Heart right ventricle (tissue), 16 donors: ENCODE measurements around the gene ETFDH. TPM values are rescaled to one million over a fixed set of nuclear protein-coding genes. Genes with fewer than 3 reads are reported as not detected.
"Not testable (repeated sequence)": the region's sequence is repeated elsewhere in the genome, so short reads cannot be mapped to it uniquely, and the experiment has no call there.

ENCODE experiments used
- ATAC-seq, 8 donors: fragments of 200-7000 bp; cut with Tn5 transposase; one replicate each; pipeline ENCODE4 v1.9.1; 2020; ENCODE audit warnings: mild to moderate bottlenecking in 8 of 8, moderate library complexity in 8 of 8, moderate number of reproducible peaks in 1 of 8
- DNase-seq, 2 donors: peaks; one replicate each; pipeline ENCODE4 v3.0.0-alpha.2; 2020
- H3K27ac ChIP-seq, 10 donors: fragments of 200-600 bp; sonication (generic) in 2 of 10; one replicate each; pipeline versions ENCODE4 v1.5.0 to v1.8.0; 2020 to 2022; ENCODE audit warnings: mild to moderate bottlenecking in 3 of 10
- H3K27me3 ChIP-seq, 7 donors: fragments of 200-600 bp; one replicate each; pipeline ENCODE4 v1.8.0; 2021 to 2022; ENCODE audit warnings: mild to moderate bottlenecking in 2 of 7
- H3K36me3 ChIP-seq, 9 donors: fragments of 200-600 bp; sonication (generic) in 1 of 9; one replicate each; pipeline versions ENCODE4 v1.5.0 to v1.8.0; 2020 to 2022; ENCODE audit warnings: mild to moderate bottlenecking in 2 of 9
- H3K4me1 ChIP-seq, 9 donors: fragments of 200-600 bp; sonication (generic) in 1 of 9; one replicate each; pipeline versions ENCODE4 v1.5.0 to v1.8.0; 2020 to 2022; ENCODE audit warnings: mild to moderate bottlenecking in 4 of 9
- H3K4me3 ChIP-seq, 10 donors: fragments of 200-600 bp; sonication (generic) in 2 of 10; one replicate each; pipeline versions ENCODE4 v1.5.0 to v1.8.0; 2020 to 2022; ENCODE audit warnings: mild to moderate bottlenecking in 7 of 10, moderate library complexity in 2 of 10
- H3K9me3 ChIP-seq, 11 donors: fragments of 200-600 bp in 10 of 11; sonication (generic) in 2 of 11; one replicate each; pipeline versions ENCODE4 v1.5.0 to v1.8.0; 2013 to 2022; ENCODE audit warnings: mild to moderate bottlenecking in 2 of 11, control low read depth in 1 of 11, moderate library complexity in 1 of 11
- WGBS, 2 donors: extraction: QIAGEN DNeasy Blood & Tissue Kit; methylation state at CpG; one replicate each; pipeline ENCODE4 v1.1.7; 2013; ENCODE audit warnings: inconsistent platforms in 1 of 2; 5-methylcytosine and 5-hydroxymethylcytosine counted together
- intact Hi-C, 10 donors: fragments of 100-400 bp; cut with DNase I; formaldehyde crosslinking; loops; one replicate each; pipeline versions ENCODE4 v1.11.1 to v1.14.2; 2022
- polyA plus RNA-seq, 2 donors: library from polyadenylated mRNA; stranded (reverse); fragments of 200-250 nt; gene quantifications; one replicate each; pipeline ENCODE4 v1.2.3, GENCODE V29; 2013
- total RNA-seq, 10 donors: library from RNA; stranded (reverse); fragmentation: NEBNext Ultra II Directional in 3 of 10; extraction: Animal tissue kit (Norgen Biotek cat#: 25700) in 3 of 10; gene quantifications; one replicate each; pipeline versions ENCODE4 v1.2.1 to v1.2.4, GENCODE V29; 2021 to 2023
- TF ChIP-seq, protein P1 (sequence below), 9 donors: fragments of 200-600 bp; sonication (generic) in 2 of 9; IDR thresholded peaks; one replicate each; pipeline versions ENCODE4 v1.5.0 to v1.8.0; 2021 to 2022; ENCODE audit warnings: antibody characterized with exemption in 9 of 9, mild to moderate bottlenecking in 5 of 9, moderate library complexity in 1 of 9
- donor health status: Arrhythmogenic right ventricular cardiomyopathy.
- donor health status: ischemic (EF 13 %, LVEDD 7.1; RV severe dilation, severe dysfunction).
- donor health status: healthy with polysubstance abuse.
- donor health status: DM: no; HTN: yes; CAD: no.
- donor health status: DM: no; HTN: no; CAD: no.
- donor health status: ischemic (EF 25% LVEDD 6.9; RV normal size, moderate dysfunction).
- donor health status: ischemic (EF 25% LVEDD 5.7; RV mildly dilated, moderate dysfunction).
- donor health status: healthy.
- donor health status: DM: yes; HTN: yes; CAD: no.
- donor health status: Ischemic cardiomyopathy.
- donor health status: ischemic (EF 35%, LVEDD 5.7; RV mildly dilated, moderate dysfunction).
- donor health status: nonischemic (EF 11% LVEDD 7.7; RV severe dilation, severe dysfunction).
- donor health status: DM: yes; HTN: yes; CAD: no.
- donor health status: PGD.
- donor health status: ischemic (EF 29% LVEDD 5.4; RV normal size, mild dysfunction).
- donor health status: nonischemic (EF 23%, LVEDD 6.1; RV moderate dilation, normal function).

ETFDH gene
- total and polyA plus RNA-seq, 12 donors, result 47.3 to 305 (median 192) TPM

DNA sequence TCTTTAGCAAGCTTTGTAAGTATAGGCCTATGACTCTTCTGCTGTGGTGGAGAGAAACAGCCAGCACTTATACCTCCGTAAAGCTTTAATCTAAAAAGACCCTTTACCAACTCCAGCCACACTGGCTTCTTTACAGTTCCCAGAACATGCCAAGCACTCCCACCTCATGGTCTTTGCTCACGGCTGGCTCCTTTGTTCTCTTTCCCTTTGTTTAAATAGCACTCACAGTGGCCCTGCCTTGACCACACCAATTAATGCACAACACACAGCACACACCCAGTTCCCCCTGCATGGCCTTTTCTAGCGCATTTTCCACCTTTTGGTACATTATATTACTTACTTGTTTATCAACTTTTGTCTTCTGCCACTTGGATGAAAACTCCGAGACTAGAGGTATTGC is 32.2 kb downstream of the ETFDH start:
- ATAC-seq (no peak), DNase-seq (no peak)
- TF ChIP-seq, protein P1, sequence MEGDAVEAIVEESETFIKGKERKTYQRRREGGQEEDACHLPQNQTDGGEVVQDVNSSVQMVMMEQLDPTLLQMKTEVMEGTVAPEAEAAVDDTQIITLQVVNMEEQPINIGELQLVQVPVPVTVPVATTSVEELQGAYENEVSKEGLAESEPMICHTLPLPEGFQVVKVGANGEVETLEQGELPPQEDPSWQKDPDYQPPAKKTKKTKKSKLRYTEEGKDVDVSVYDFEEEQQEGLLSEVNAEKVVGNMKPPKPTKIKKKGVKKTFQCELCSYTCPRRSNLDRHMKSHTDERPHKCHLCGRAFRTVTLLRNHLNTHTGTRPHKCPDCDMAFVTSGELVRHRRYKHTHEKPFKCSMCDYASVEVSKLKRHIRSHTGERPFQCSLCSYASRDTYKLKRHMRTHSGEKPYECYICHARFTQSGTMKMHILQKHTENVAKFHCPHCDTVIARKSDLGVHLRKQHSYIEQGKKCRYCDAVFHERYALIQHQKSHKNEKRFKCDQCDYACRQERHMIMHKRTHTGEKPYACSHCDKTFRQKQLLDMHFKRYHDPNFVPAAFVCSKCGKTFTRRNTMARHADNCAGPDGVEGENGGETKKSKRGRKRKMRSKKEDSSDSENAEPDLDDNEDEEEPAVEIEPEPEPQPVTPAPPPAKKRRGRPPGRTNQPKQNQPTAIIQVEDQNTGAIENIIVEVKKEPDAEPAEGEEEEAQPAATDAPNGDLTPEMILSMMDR (IDR thresholded peaks at IDR 0.05), result no peak
- Histone ChIP-seq H3K27me3 (no peaks in the 10 kb centered on the region), H3K27ac (no peak overlapping the region), H3K9me3 (no peaks in the 10 kb centered on the region), H3K4me3 (no peak overlapping the region), H3K36me3 (peaks cover 0 to 99% (median 17%) of the 10 kb centered on the region in 9 donors), H3K4me1 (no peaks in the 10 kb centered on the region)
- intact Hi-C loops, result no loop called here
- WGBS, 2 donors, result 91 to 93% methylated on average over 4 of the region's 4 CpGs

DNA sequence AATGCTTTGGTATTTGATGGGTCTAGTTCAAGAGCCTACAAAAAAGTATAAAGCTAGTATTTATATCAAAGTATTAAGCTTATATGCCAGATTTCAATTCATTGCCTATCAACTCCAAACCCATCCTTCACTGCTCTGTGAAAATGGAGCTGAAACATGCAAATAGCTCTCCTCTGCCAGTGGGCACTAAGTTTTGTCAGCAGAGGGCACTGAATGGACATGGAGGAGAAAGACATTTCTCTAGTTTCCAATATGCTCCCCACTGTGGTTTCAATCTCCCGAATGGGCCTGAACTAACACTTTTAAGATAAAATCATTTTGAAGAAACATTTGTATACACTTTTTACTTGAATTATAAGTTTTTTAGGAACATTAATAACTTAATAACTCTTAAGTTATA is 38.7 kb downstream of the ETFDH start:
- TF ChIP-seq, protein P1 (IDR thresholded peaks at IDR 0.05), result peak in 4 of 9 donors; percentile 14 to 33 (median 24)
- Histone ChIP-seq H3K27ac (no peak overlapping the region), H3K36me3 (peaks cover 0 to 100% (median 56%) of the 10 kb centered on the region in 9 donors), H3K27me3 (no peaks in the 10 kb centered on the region), H3K4me3 (no peak overlapping the region), H3K4me1 (no peaks in the 10 kb centered on the region), H3K9me3 (no peaks in the 10 kb centered on the region)
- 64 to 66% methylated on average over 1 of the region's 1 CpG for WGBS, 2 donors
- DNase-seq, result no peak
- ATAC-seq, result no peak
- intact Hi-C loops, result no loop called here

DNA sequence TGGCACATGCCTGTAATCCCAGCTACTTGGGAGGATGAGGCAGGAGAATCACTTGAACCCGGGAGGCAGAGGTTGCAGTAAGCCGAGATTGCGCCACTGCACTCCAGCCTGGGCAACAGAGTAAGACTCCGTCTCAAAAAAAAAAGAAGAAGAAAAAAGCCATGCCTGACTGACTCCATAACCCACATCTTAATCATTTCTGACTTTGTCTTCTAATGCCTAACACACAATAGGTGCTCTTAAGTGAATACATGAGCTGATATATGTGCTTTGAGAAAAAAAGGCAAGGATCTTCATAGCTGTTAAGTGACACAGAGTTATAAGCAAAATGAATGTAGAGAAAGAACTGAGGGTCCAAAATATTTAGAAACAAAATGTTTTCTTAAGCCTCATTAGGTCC is 40.5 kb downstream of the ETFDH start:
- H3K27me3 ChIP-seq, H3K27ac ChIP-seq, H3K4me3 ChIP-seq, H3K9me3 ChIP-seq, intact Hi-C loops, ATAC-seq, DNase-seq, H3K4me1 ChIP-seq: not testable (repeated sequence)
- 91 to 100% methylated on average over 4 of the region's 4 CpGs for WGBS, 2 donors
- H3K36me3 ChIP-seq, result peaks cover 0 to 100% (median 62%) of the 10 kb centered on the region in 9 donors

- TF ChIP-seq, protein P1 (IDR thresholded peaks at IDR 0.05), result no peak
- H3K4me3 ChIP-seq, result no peak overlapping the region
- H3K27me3 ChIP-seq, result no peaks in the 10 kb centered on the region
- ATAC-seq, result no peak
- H3K36me3 ChIP-seq, result peaks cover 0 to 100% (median 59%) of the 10 kb centered on the region in 9 donors
- no peak for DNase-seq
- peak overlapping the region in 1 of 10 donors; percentile 17 for H3K27ac ChIP-seq
- no peaks in the 10 kb centered on the region for H3K9me3 ChIP-seq
- H3K4me1 ChIP-seq, result peaks cover 0 to 4% (median 0%) of the 10 kb centered on the region in 9 donors
- WGBS, 2 donors, result 93 to 96% methylated on average over 4 of the region's 4 CpGs
- intact Hi-C loops, result no loop called here
These were observed 42.8 kb downstream of the ETFDH start for GRCh38 chr4:158714937-158715336.

DNA sequence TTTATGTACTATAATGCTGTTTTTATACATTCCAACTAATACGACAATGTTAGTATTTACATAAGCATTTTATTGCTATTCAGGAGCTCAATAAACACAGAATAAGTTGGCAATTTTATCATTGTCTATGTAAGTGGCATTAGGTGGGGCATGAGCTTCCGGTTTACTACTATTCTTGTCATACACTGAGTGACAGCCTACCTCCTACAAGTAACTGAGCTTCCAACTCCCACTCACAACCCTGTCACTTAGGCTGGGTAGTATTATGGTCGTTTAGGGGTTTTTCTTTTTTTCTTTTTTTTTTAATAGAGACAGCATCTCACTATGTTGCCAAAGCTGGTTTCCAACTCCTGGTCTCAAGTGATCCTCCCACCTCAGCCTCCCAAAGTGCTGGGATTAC is 43.7 kb downstream of the ETFDH start:
- ATAC-seq (no peak), DNase-seq (no peak)
- H3K36me3 ChIP-seq, result peaks cover 0 to 100% (median 58%) of the 10 kb centered on the region in 9 donors
- no peak overlapping the region for H3K4me3 ChIP-seq
- H3K9me3 ChIP-seq, result no peaks in the 10 kb centered on the region
- H3K27ac ChIP-seq, result no peak overlapping the region
- intact Hi-C loops, result no loop called here
- H3K4me1 ChIP-seq, result peaks cover 0 to 9% (median 0%) of the 10 kb centered on the region in 9 donors
- no peaks in the 10 kb centered on the region for H3K27me3 ChIP-seq
- TF ChIP-seq, protein P1 (IDR thresholded peaks at IDR 0.05), result no peak
- 69 to 80% methylated on average over 3 of the region's 3 CpGs for WGBS, 2 donors
